Measurements from ENCODE around the gene COL23A1.
A peak's percentile ranks its signal among the peaks of the same experiment; 100 is the strongest.

The COL23A1 gene

GRCh38 chr5:178211095-178212048 lies 378.8 kb downstream of the COL23A1 start:
- Histone ChIP-seq H3K4me3 (ENCODE audit: low read depth in 1 of 5, low read length in 5 of 5) (no peak overlapping the region), H3K27me3 (ENCODE audit: control insufficient read depth in 5 of 5, insufficient read depth in 4 of 5, low read length in 5 of 5) (no peaks in the 10 kb centered on the region), H3K9me3 (ENCODE audit: control insufficient read depth in 5 of 5, low read length in 5 of 5) (no peaks in the 10 kb centered on the region), H3K36me3 (ENCODE audit: control insufficient read depth in 5 of 5, insufficient read depth in 5 of 5, low read length in 5 of 5) (peaks cover 4 to 100% (median 99%) of the 10 kb centered on the region in 5 donors), H3K9ac (ENCODE audit: low read length in 5 of 5) (no peak overlapping the region), H3K4me1 (ENCODE audit: control insufficient read depth in 5 of 5, insufficient read depth in 5 of 5, low read length in 5 of 5) (peaks cover under 1 to 25% (median 20%) of the 10 kb centered on the region in 5 donors), H3K27ac (ENCODE audit: low read depth, low read length) (no peak overlapping the region)

- Histone ChIP-seq H3K4me1 (ENCODE audit: control insufficient read depth in 5 of 5, insufficient read depth in 5 of 5, low read length in 5 of 5) (peaks cover 4 to 31% (median 26%) of the 10 kb centered on the region in 5 donors), H3K27me3 (ENCODE audit: control insufficient read depth in 5 of 5, insufficient read depth in 4 of 5, low read length in 5 of 5) (no peaks in the 10 kb centered on the region), H3K4me3 (ENCODE audit: low read depth in 1 of 5, low read length in 5 of 5) (no peak overlapping the region), H3K27ac (ENCODE audit: low read depth, low read length) (no peak overlapping the region), H3K9me3 (ENCODE audit: control insufficient read depth in 5 of 5, low read length in 5 of 5) (no peaks in the 10 kb centered on the region), H3K36me3 (ENCODE audit: control insufficient read depth in 5 of 5, insufficient read depth in 5 of 5, low read length in 5 of 5) (peaks cover 4 to 98% (median 96%) of the 10 kb centered on the region in 5 donors), H3K9ac (ENCODE audit: low read length in 5 of 5) (no peak overlapping the region)
These were observed 379.5 kb downstream of the COL23A1 start for GRCh38 chr5:178210686-178211085.

DNA sequence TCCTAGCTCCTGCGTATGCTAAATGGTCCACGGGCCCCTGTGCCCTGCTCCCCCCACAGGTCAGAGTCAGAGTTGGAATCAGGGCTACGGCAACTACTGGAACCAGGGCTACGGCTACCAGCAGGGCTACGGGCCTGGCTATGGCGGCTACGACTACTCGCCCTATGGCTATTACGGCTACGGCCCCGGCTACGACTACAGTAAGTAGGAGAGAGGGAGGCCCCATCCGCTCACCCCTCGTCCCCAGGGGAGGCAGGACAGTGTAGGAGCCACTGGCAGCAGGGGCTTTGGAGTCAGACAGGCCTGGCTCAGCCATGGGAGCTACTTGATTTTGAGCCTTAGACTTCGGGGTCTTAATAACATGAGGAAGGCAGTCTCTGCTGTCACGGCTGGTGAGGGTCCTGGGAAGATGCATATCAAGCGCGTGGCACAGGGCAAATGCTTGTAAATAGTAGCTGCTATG lies 380.1 kb downstream of the COL23A1 start:
- Histone ChIP-seq H3K4me3 (ENCODE audit: low read depth in 1 of 5, low read length in 5 of 5) (no peak overlapping the region), H3K27me3 (ENCODE audit: control insufficient read depth in 5 of 5, insufficient read depth in 4 of 5, low read length in 5 of 5) (no peaks in the 10 kb centered on the region), H3K9me3 (ENCODE audit: control insufficient read depth in 5 of 5, low read length in 5 of 5) (no peaks in the 10 kb centered on the region), H3K36me3 (ENCODE audit: control insufficient read depth in 5 of 5, insufficient read depth in 5 of 5, low read length in 5 of 5) (peaks cover 4 to 93% (median 90%) of the 10 kb centered on the region in 5 donors), H3K27ac (ENCODE audit: low read depth, low read length) (no peak overlapping the region), H3K4me1 (ENCODE audit: control insufficient read depth in 5 of 5, insufficient read depth in 5 of 5, low read length in 5 of 5) (peaks cover 4 to 30% (median 24%) of the 10 kb centered on the region in 5 donors), H3K9ac (ENCODE audit: low read length in 5 of 5) (no peak overlapping the region)

- no peak overlapping the region for H3K4me3 ChIP-seq (ENCODE audit: low read depth in 1 of 5, low read length in 5 of 5)
- H3K9ac ChIP-seq (ENCODE audit: low read length in 5 of 5), result no peak overlapping the region
- peaks cover 4 to 87% (median 84%) of the 10 kb centered on the region in 5 donors for H3K36me3 ChIP-seq (ENCODE audit: control insufficient read depth in 5 of 5, insufficient read depth in 5 of 5, low read length in 5 of 5)
- no peak overlapping the region for H3K27ac ChIP-seq (ENCODE audit: low read depth, low read length)
- peaks cover 4 to 30% (median 24%) of the 10 kb centered on the region in 5 donors for H3K4me1 ChIP-seq (ENCODE audit: control insufficient read depth in 5 of 5, insufficient read depth in 5 of 5, low read length in 5 of 5)
- no peaks in the 10 kb centered on the region for H3K27me3 ChIP-seq (ENCODE audit: control insufficient read depth in 5 of 5, insufficient read depth in 4 of 5, low read length in 5 of 5)
- H3K9me3 ChIP-seq (ENCODE audit: control insufficient read depth in 5 of 5, low read length in 5 of 5), result no peaks in the 10 kb centered on the region
These were observed 380.7 kb downstream of the COL23A1 start for GRCh38 chr5:178209334-178210072.

GRCh38 chr5:178208540-178209227 lies 381.5 kb downstream of the COL23A1 start:
- Histone ChIP-seq H3K9ac (ENCODE audit: low read length in 5 of 5) (no peak overlapping the region), H3K4me3 (ENCODE audit: low read depth in 1 of 5, low read length in 5 of 5) (no peak overlapping the region), H3K27me3 (ENCODE audit: control insufficient read depth in 5 of 5, insufficient read depth in 4 of 5, low read length in 5 of 5) (no peaks in the 10 kb centered on the region), H3K36me3 (ENCODE audit: control insufficient read depth in 5 of 5, insufficient read depth in 5 of 5, low read length in 5 of 5) (peaks cover 4 to 78% (median 76%) of the 10 kb centered on the region in 5 donors), H3K9me3 (ENCODE audit: control insufficient read depth in 5 of 5, low read length in 5 of 5) (no peaks in the 10 kb centered on the region), H3K27ac (ENCODE audit: low read depth, low read length) (no peak overlapping the region), H3K4me1 (ENCODE audit: control insufficient read depth in 5 of 5, insufficient read depth in 5 of 5, low read length in 5 of 5) (peaks cover 4 to 34% (median 27%) of the 10 kb centered on the region in 5 donors)

DNA sequence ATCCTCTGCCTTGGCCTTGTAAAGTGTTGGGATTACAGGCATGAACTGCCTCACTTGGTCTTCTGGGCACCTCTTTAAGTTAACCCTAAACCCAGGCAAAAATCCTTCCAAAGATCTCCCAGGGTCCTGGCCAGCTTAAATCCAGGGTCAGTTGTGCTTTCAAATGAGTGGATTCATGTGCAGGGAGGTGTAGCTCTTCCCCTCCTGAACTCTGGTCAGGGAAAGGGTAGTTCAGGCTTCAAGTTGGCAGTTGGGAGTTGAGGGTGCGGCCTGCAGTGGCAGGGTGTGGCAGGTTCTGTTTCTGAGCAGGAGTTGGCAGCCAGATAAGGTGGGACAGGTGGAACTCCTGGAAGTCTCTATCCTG lies 382.3 kb downstream of the COL23A1 start:
- no peak overlapping the region for H3K9ac ChIP-seq (ENCODE audit: low read length in 5 of 5)
- H3K9me3 ChIP-seq (ENCODE audit: control insufficient read depth in 5 of 5, low read length in 5 of 5), result no peaks in the 10 kb centered on the region
- H3K36me3 ChIP-seq (ENCODE audit: control insufficient read depth in 5 of 5, insufficient read depth in 5 of 5, low read length in 5 of 5), result peaks cover 4 to 71% (median 68%) of the 10 kb centered on the region in 5 donors
- no peaks in the 10 kb centered on the region for H3K27me3 ChIP-seq (ENCODE audit: control insufficient read depth in 5 of 5, insufficient read depth in 4 of 5, low read length in 5 of 5)
- no peak overlapping the region for H3K4me3 ChIP-seq (ENCODE audit: low read depth in 1 of 5, low read length in 5 of 5)
- H3K4me1 ChIP-seq (ENCODE audit: control insufficient read depth in 5 of 5, insufficient read depth in 5 of 5, low read length in 5 of 5), result peaks cover 4 to 35% (median 24%) of the 10 kb centered on the region in 5 donors
- peak overlapping the region; percentile 59 for H3K27ac ChIP-seq (ENCODE audit: low read depth, low read length)

DNA sequence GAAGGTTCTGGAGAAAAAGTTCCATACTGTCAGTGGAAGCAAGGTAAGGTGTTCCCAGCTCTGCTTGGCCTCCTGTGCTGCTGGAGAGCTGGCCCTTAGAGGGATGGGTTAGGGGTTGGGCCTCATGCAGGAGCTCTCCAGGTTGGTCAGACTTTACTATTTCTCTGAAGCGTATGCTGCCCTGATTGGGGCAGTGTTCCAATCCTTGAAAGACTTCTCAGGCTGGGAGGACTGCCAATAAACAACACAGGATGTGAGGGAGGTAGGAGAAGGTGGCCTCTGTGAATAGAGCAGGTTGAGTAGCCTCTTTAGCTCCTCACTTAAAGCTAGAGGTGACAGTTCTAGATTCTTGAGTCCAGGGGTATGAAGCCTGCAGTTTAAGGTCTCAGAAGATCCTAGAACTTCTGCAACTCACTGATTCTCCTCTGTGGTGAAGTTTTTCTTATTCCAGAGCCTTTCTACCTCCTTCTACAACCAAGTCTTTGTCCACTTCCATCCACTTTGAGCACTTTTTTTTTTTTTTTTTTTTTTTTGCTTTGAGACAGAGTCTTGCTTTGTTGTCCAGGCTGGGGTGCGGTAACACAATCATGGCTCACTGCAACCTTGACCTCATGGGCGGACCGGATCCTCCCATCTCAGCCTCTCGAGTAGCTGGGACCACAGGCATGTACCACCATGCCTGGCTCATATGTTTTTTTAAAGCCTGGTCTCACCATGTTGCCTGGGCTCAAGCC lies 382.8 kb downstream of the COL23A1 start:
- no peak overlapping the region for H3K4me3 ChIP-seq (ENCODE audit: low read depth in 1 of 5, low read length in 5 of 5)
- no peak overlapping the region for H3K9ac ChIP-seq (ENCODE audit: low read length in 5 of 5)

DNA sequence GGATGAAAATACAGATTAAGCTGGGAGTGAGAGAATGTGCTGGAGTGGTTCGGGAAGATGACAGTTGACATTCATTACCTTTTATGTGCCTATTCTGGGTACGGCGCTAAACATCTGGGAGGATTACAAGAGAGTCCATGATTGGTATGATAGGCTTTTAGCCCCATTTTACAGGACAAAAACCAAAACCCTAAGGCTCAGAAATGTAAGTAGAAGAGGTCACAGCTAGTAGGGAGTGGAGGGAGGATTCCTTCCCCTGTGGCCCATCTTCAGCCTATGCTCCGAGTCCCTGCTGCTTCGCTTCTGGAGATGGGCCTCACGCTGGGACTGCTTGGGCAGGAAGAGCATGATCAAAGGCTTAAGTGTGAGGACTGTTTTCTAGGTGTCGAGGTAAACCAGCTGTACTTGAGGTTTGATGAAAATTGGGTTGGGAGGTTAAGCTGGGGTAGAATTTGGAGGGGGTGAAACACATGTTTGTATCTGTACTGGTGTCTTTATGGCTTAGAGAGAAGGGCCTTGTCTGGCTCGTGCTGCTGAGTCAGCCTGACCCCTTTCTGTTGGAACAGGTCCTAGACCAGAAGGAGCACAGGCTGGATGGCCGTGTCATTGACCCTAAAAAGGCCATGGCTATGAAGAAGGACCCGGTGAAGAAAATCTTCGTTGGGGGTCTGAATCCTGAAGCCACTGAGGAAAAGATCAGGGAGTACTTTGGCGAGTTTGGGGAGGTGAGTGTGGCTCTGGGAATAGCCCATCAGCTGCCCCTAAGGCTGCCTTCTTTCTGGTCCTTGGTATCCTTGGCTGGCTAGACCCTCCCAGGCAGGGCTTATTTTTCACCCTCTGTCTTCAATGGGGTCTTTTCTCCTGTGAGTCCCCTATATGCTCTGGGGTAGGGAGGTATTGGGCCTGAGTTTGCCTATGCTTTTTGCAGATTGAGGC lies 383.8 kb downstream of the COL23A1 start:
- Histone ChIP-seq H3K4me3 (ENCODE audit: low read depth in 1 of 5, low read length in 5 of 5) (peak overlapping the region; percentile 69 to 98 (median 87)), H3K9ac (ENCODE audit: low read length in 5 of 5) (peak overlapping the region; percentile 57 to 94 (median 87)), H3K4me1 (ENCODE audit: control insufficient read depth in 5 of 5, insufficient read depth in 5 of 5, low read length in 5 of 5) (peaks cover 4 to 32% (median 24%) of the 10 kb centered on the region in 5 donors), H3K27me3 (ENCODE audit: control insufficient read depth in 5 of 5, insufficient read depth in 4 of 5, low read length in 5 of 5) (no peaks in the 10 kb centered on the region), H3K9me3 (ENCODE audit: control insufficient read depth in 5 of 5, low read length in 5 of 5) (no peaks in the 10 kb centered on the region), H3K36me3 (ENCODE audit: control insufficient read depth in 5 of 5, insufficient read depth in 5 of 5, low read length in 5 of 5) (peaks cover 4 to 56% (median 53%) of the 10 kb centered on the region in 5 donors), H3K27ac (ENCODE audit: low read depth, low read length) (peak overlapping the region; percentile 59)

More for the DNA sequence above, 382.8 kb downstream of the COL23A1 start:
- H3K27ac ChIP-seq (ENCODE audit: low read depth, low read length), result peak overlapping the region; percentile 59
- no peaks in the 10 kb centered on the region for H3K27me3 ChIP-seq (ENCODE audit: control insufficient read depth in 5 of 5, insufficient read depth in 4 of 5, low read length in 5 of 5)
- no peaks in the 10 kb centered on the region for H3K9me3 ChIP-seq (ENCODE audit: control insufficient read depth in 5 of 5, low read length in 5 of 5)
- peaks cover 4 to 35% (median 24%) of the 10 kb centered on the region in 5 donors for H3K4me1 ChIP-seq (ENCODE audit: control insufficient read depth in 5 of 5, insufficient read depth in 5 of 5, low read length in 5 of 5)
- H3K36me3 ChIP-seq (ENCODE audit: control insufficient read depth in 5 of 5, insufficient read depth in 5 of 5, low read length in 5 of 5), result peaks cover 4 to 65% (median 62%) of the 10 kb centered on the region in 5 donors
